Upper lobe of left lung (tissue), 6 donors: Measurements from ENCODE around the gene HERC3. TPM values are rescaled to one million over a fixed set of nuclear protein-coding genes. Genes with fewer than 3 reads are reported as not detected.

ENCODE experiments used
- ATAC-seq, 2 donors: fragments of 200-7000 bp; cut with Tn5 transposase; one replicate each; pipeline ENCODE4 v1.9.1; 2022; ENCODE audit warnings: mild to moderate bottlenecking in 2 of 2, moderate library complexity in 2 of 2; ENCODE audit not compliant: low FRiP score in 2 of 2
- DNase-seq, 2 donors: peaks; one replicate each; pipeline ENCODE4 v3.0.0-alpha.2; 2019 to 2020
- H3K27ac ChIP-seq, 4 donors: fragments of 200-600 bp; sonication (generic); one replicate each; pipeline ENCODE4 v1.5.1; 2016 to 2019
- H3K27me3 ChIP-seq, 4 donors: fragments of 200-600 bp; sonication (generic); one replicate each; pipeline ENCODE4 v1.5.1; 2017 to 2019
- H3K36me3 ChIP-seq, 4 donors: fragments of 200-600 bp; sonication (generic); one replicate each; pipeline ENCODE4 v1.5.1; 2016 to 2019
- H3K4me1 ChIP-seq, 4 donors: fragments of 200-600 bp; sonication (generic); one replicate each; pipeline ENCODE4 v1.5.1; 2018 to 2019
- H3K4me3 ChIP-seq, 4 donors: fragments of 200-600 bp; sonication (generic); one replicate each; pipeline ENCODE4 v1.5.1; 2017 to 2019; ENCODE audit warnings: mild to moderate bottlenecking in 2 of 4, moderate library complexity in 1 of 4
- H3K9me3 ChIP-seq, 4 donors: fragments of 200-600 bp; sonication (generic); one replicate each; pipeline ENCODE4 v1.5.1; 2018 to 2019
- EP300 ChIP-seq, 4 donors: sonication (generic); formaldehyde crosslinking; IDR thresholded peaks; one replicate each; pipeline ENCODE4 v1.5.1; 2017; ENCODE audit warnings: antibody characterized with exemption in 4 of 4, control low read depth in 2 of 4
- POLR2A ChIP-seq, 4 donors: fragments of 450-650 bp; IDR thresholded peaks; one replicate each; pipeline ENCODE4 v1.5.1; 2016 to 2017; ENCODE audit warnings: antibody characterized with exemption in 4 of 4, mild to moderate bottlenecking in 2 of 4
- POLR2AphosphoS5 ChIP-seq, 2 donors: sonication (generic); formaldehyde crosslinking; IDR thresholded peaks; one replicate each; pipeline ENCODE4 v1.5.1; 2017; ENCODE audit warnings: antibody characterized with exemption in 2 of 2
- WGBS, 2 donors: methylation state at CpG; one replicate each; pipeline ENCODE4 v1.1.5; 2017 to 2018; 5-methylcytosine and 5-hydroxymethylcytosine counted together
- total RNA-seq, 6 donors: library from RNA; depleted of rRNA in 4 of 6; stranded (reverse); fragments of >200 nt in 4 of 6; gene quantifications; one replicate each; pipeline versions ENCODE4 v1.1.0 to v1.2.1, GENCODE V29; 2016 to 2021
- TF ChIP-seq, protein P1 (sequence below), 6 experiments: fragments of 450-650 bp in 4 of 6; fragments of 200-600 bp in 2 of 6; sonication (generic) in 2 of 6; IDR thresholded peaks; one replicate each; pipeline ENCODE4 v1.5.1; 2016 to 2019; ENCODE audit warnings: antibody characterized with exemption in 6 of 6
- donor health status: DM: no; HTN: no; CAD: no; lungs with moderate emphysema.
- donor health status: DM: no; HTN: yes; CAD: no; lungs with severe emphysema.

HERC3 gene
- total RNA-seq, 6 donors from 2014 or later, result 37.5 to 103 (median 49.7) TPM

DNA sequence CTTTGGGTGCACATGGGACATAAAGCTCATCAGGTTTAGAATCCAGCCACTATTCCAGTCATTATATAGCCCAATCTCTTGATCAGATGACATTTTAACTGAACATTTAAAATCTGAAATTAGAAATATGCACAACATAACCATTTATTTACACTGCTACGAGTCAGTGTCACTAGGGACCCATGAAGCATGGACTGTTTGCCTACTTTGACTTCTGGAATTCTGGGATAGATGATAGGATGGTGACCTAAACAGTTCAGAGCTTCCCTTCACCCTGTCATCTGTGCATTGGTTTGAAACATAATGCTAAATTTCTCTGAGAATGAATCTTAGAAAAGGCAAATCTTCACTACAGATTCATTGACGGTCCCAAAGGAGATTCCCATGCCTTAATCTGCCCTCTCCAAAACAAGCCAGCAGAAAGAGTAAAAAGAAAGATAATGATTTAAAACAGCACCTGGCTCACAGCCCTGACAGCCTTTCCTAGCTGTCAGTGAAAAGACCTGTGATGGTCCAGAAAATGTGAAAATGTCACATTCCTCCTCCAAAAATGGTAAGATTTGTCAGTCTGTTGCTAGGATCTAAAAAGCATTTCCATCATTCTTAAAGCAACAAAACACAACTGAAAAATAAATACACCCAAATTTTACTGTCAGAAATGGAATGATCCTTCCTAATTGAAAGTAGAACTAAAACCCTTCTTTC lies 18.9 kb upstream of the HERC3 start:
- Histone ChIP-seq H3K4me1 (no peaks in the 10 kb centered on the region), H3K27me3 (no peaks in the 10 kb centered on the region), H3K9me3 (no peaks in the 10 kb centered on the region), H3K27ac (no peak overlapping the region), H3K36me3 (no peaks in the 10 kb centered on the region), H3K4me3 (no peak overlapping the region)
- ATAC-seq (no peak), DNase-seq (no peak)
- no peak for TF ChIP-seq EP300 (IDR thresholded peaks at IDR 0.05)
- no peak for TF ChIP-seq POLR2AphosphoS5 (IDR thresholded peaks at IDR 0.05)
- TF ChIP-seq POLR2A (IDR thresholded peaks at IDR 0.05), result no peak
- TF ChIP-seq, protein P1, sequence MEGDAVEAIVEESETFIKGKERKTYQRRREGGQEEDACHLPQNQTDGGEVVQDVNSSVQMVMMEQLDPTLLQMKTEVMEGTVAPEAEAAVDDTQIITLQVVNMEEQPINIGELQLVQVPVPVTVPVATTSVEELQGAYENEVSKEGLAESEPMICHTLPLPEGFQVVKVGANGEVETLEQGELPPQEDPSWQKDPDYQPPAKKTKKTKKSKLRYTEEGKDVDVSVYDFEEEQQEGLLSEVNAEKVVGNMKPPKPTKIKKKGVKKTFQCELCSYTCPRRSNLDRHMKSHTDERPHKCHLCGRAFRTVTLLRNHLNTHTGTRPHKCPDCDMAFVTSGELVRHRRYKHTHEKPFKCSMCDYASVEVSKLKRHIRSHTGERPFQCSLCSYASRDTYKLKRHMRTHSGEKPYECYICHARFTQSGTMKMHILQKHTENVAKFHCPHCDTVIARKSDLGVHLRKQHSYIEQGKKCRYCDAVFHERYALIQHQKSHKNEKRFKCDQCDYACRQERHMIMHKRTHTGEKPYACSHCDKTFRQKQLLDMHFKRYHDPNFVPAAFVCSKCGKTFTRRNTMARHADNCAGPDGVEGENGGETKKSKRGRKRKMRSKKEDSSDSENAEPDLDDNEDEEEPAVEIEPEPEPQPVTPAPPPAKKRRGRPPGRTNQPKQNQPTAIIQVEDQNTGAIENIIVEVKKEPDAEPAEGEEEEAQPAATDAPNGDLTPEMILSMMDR (IDR thresholded peaks at IDR 0.05), result no peak
- WGBS, 2 donors, result 66 to 75% methylated on average over 2 of the region's 2 CpGs

DNA sequence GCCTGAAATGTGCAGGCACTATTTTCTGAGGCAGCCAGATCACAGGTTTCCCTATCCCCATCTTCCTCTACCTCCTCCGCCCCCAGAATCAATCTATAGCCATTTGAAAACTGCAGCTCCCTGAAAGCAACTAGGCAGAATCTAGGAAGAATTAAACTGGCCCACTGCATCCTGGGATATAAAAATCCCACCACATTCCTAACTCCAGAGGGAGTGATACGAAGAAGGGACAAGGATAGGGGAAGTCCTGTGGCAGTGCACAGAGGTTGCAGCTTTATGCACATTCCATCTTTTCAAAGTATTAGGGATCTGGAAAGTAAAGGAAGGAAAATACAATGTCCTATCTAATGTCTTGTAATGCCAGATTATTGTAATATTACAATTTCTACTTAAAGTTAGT lies 18.3 kb upstream of the HERC3 start:
- Histone ChIP-seq H3K4me1 (no peaks in the 10 kb centered on the region), H3K36me3 (no peaks in the 10 kb centered on the region), H3K4me3 (no peak overlapping the region), H3K9me3 (no peaks in the 10 kb centered on the region), H3K27me3 (no peaks in the 10 kb centered on the region), H3K27ac (no peak overlapping the region)
- WGBS, 2 donors, result 70 to 78% methylated on average over 2 of the region's 2 CpGs
- TF ChIP-seq, protein P1 (IDR thresholded peaks at IDR 0.05), result no peak
- ATAC-seq (no peak), DNase-seq (no peak)

DNA sequence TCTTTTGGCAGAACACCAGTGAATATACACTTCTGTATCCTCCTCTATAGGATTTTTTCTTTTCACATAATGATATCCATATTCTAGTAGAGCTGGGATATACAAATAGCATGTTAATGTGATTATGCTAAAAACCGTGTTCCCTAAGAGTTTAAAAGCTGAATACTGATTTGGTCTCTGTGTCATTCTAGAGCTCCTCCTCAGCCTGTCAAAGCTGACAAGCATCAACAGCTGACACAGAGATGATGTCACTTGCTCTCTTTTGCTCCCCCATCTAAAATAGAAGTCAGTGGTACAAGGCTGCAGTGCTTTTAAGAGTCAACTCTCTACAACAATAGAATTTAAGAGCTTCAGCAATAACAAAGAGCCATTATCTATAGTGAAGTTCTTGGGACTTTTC lies 17.1 kb upstream of the HERC3 start:
- DNase-seq, result no peak
- Histone ChIP-seq H3K9me3 (no peaks in the 10 kb centered on the region), H3K36me3 (no peaks in the 10 kb centered on the region), H3K4me3 (no peak overlapping the region), H3K27me3 (no peaks in the 10 kb centered on the region), H3K4me1 (no peaks in the 10 kb centered on the region), H3K27ac (no peak overlapping the region)
- TF ChIP-seq POLR2A (IDR thresholded peaks at IDR 0.05) (no peak), EP300 (IDR thresholded peaks at IDR 0.05) (no peak), POLR2AphosphoS5 (IDR thresholded peaks at IDR 0.05) (no peak)
- TF ChIP-seq, protein P1 (IDR thresholded peaks at IDR 0.05), result no peak
- 68 to 71% methylated on average over 1 of the region's 1 CpG for WGBS, 2 donors
- ATAC-seq, result no peak

DNA sequence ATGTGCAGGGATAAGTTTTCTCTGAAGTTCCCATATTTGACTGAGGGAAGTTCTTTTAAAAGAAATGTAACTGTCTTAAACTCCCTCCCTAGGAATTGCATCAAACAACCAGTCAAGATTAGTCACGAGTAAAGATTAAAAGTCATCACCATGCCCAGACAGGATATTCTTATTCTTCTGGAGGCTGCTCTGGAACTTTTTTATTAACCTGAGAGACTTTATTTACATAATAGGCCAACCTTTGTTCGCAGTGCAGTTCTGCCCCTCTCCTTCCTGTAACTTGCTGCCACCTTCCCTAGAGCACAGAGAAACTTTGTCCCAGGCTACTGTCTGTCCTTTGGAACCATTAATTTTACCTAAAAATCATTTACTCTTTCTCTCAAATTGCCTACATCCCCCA lies 9.8 kb upstream of the HERC3 start:
- ATAC-seq (no peak), DNase-seq (no peak)
- Histone ChIP-seq H3K27ac (no peak overlapping the region), H3K27me3 (no peaks in the 10 kb centered on the region), H3K4me3 (no peak overlapping the region), H3K36me3 (no peaks in the 10 kb centered on the region), H3K4me1 (no peaks in the 10 kb centered on the region), H3K9me3 (no peaks in the 10 kb centered on the region)
- WGBS, 2 donors, result 49 to 85% methylated on average over 2 of the region's 2 CpGs
- TF ChIP-seq, protein P1 (IDR thresholded peaks at IDR 0.05), result no peak
- TF ChIP-seq POLR2A (IDR thresholded peaks at IDR 0.05), result no peak
- TF ChIP-seq POLR2AphosphoS5 (IDR thresholded peaks at IDR 0.05), result no peak
- no peak for TF ChIP-seq EP300 (IDR thresholded peaks at IDR 0.05)
